HepG2 (cell line): ENCODE measurements around the gene TMED6. TPM values are rescaled to one million over a fixed set of nuclear protein-coding genes. Genes with fewer than 3 reads are reported as not detected.

Experiments used
- ATAC-seq: fragments of 200-7000 bp; cut with Tn5 transposase; 3 replicates; pipeline ENCODE4 v1.9.1; 2020; ENCODE audit warnings: mild to moderate bottlenecking, moderate library complexity
- BruUV-seq: library from RNA; stranded (reverse); fragments of 400-500 nt; replicated peaks from 2 replicates; lab custom pipeline; 2021; lab: Mats Ljungman, UMichigan
- CTCF ChIA-PET: fragments of 300-600 bp; formaldehyde crosslinking; extraction: SDS; loops from one replicate; lab custom pipeline; 2021; ENCODE audit warnings: low total read pairs, inconsistent platforms, low intra/inter-chr PET ratio; lab: Yijun Ruan, JAX
- POLR2A ChIA-PET: fragments of 350-600 bp; sonication (Branson Sonifier 250); formaldehyde crosslinking; loops from one replicate; lab custom pipeline; 2020; ENCODE audit warnings: antibody characterized with exemption, inconsistent platforms; lab: Yijun Ruan, JAX
- DNase-seq: peaks from one replicate; pipeline ENCODE4 v3.0.0-alpha.2; 2015; ENCODE audit warnings: low spot score
- FAIRE-seq: peaks from 3 replicates; lab custom pipeline; 2011; peaks lifted over from hg19 to GRCh38; lab: Jason Lieb, UNC
- H2AFZ ChIP-seq: one replicate; pipeline ENCODE4 v1.6.1; 2011; ENCODE audit warnings: low read length, inconsistent platforms
- H3K27ac ChIP-seq: fragments of 300-600 bp; 3 replicates; pipeline ENCODE4 v1.8.0; 2011; ENCODE audit warnings: mixed run types, mild to moderate bottlenecking, mixed read lengths, low read length, inconsistent platforms; ENCODE audit not compliant: insufficient read depth; ENCODE audit errors: extremely low read length
- H3K27me3 ChIP-seq, 2 experiments: fragments of 200-600 bp in 1 of 2; 2 replicates in 1 of 2; 3 replicates in 1 of 2; pipeline versions ENCODE4 v1.6.0 to v1.8.0; 2011; ENCODE audit warnings: low read length in 2 of 2, mild to moderate bottlenecking in 2 of 2, moderate library complexity in 2 of 2, inconsistent platforms in 1 of 2; ENCODE audit not compliant: insufficient read depth in 2 of 2, control insufficient read depth in 1 of 2
- H3K36me3 ChIP-seq, 2 experiments: fragments of 200-600 bp in 1 of 2; replicated peaks in 1 of 2; 2 replicates in 1 of 2; 3 replicates in 1 of 2; pipeline versions ENCODE4 v1.5.1 to v1.8.0; 2011; ENCODE audit warnings: low read length in 2 of 2, inconsistent platforms in 1 of 2; ENCODE audit not compliant: insufficient read depth in 2 of 2, control insufficient read depth in 1 of 2
- H3K4me1 ChIP-seq: 2 replicates; pipeline ENCODE4 v1.5.1; 2012; ENCODE audit warnings: low read length, inconsistent platforms; ENCODE audit not compliant: insufficient read depth
- H3K4me2 ChIP-seq: 2 replicates; pipeline ENCODE4 v1.6.0; 2011; ENCODE audit warnings: low read depth, low read length, inconsistent platforms
- H3K4me3 ChIP-seq, 3 experiments: fragments of 200-600 bp in 1 of 3; sonication (generic), shearing (Covaris generic) in 1 of 3; replicated peaks in 1 of 3; 2 replicates each; pipeline ENCODE4 v1.5.1; 2011 to 2016; ENCODE audit warnings: low read length in 3 of 3, inconsistent platforms in 2 of 3, low read depth in 2 of 3, mild to moderate bottlenecking in 2 of 3, control low read depth in 1 of 3, mixed read lengths in 1 of 3; ENCODE audit not compliant: insufficient read depth in 1 of 3
- H3K79me2 ChIP-seq: one replicate; pipeline ENCODE4 v1.6.1; 2011; ENCODE audit warnings: low read length, inconsistent platforms; ENCODE audit not compliant: insufficient read depth
- H3K9ac ChIP-seq: 2 replicates; pipeline ENCODE4 v1.6.0; 2011; ENCODE audit warnings: mild to moderate bottlenecking, low read depth, low read length, inconsistent platforms; ENCODE audit not compliant: insufficient read depth
- H3K9me3 ChIP-seq: 2 replicates; pipeline ENCODE4 v1.5.1; 2012; ENCODE audit warnings: mild to moderate bottlenecking, low read length
- H4K20me1 ChIP-seq: 2 replicates; pipeline ENCODE4 v1.6.0; 2011; ENCODE audit warnings: inconsistent platforms, mild to moderate bottlenecking, low read length, moderate library complexity; ENCODE audit not compliant: insufficient read depth
- GTF2F1 ChIP-seq: fragments of 150-350 bp; IDR thresholded peaks from 2 replicates; pipeline ENCODE4 v1.6.1; 2014; ENCODE audit warnings: low read length
- IRX3 ChIP-seq: sonication (generic); formaldehyde crosslinking; IDR thresholded peaks from 2 replicates; pipeline ENCODE4 v1.8.1; 2023; ENCODE audit warnings: mild to moderate bottlenecking, low read depth, missing genetic modification reagents, borderline replicate concordance
- MED1 ChIP-seq: sonication (generic); formaldehyde crosslinking; IDR thresholded peaks from 2 replicates; pipeline ENCODE4 v1.4.0; 2020; ENCODE audit warnings: missing genetic modification reagents
- PREB ChIP-seq: sonication (generic); formaldehyde crosslinking; IDR thresholded peaks from 2 replicates; pipeline ENCODE4 v1.4.0; 2020; ENCODE audit warnings: missing genetic modification reagents
- RFX1 ChIP-seq: fragments of 450-650 bp; IDR thresholded peaks from 2 replicates; pipeline ENCODE4 v1.6.1; 2017
- RNF2 ChIP-seq: fragments of 450-650 bp; conservative IDR thresholded peaks from 2 replicates; pipeline ENCODE4 v1.6.1; 2016; ENCODE audit warnings: low read depth
- SIN3A ChIP-seq: IDR thresholded peaks from 2 replicates; pipeline ENCODE4 v1.6.1; 2011; ENCODE audit warnings: low read depth, mild to moderate bottlenecking, control low read depth, low read length, borderline replicate concordance
- U2AF2 ChIP-seq: fragments of 200-400 bp; formaldehyde crosslinking; IDR thresholded peaks from 2 replicates; pipeline ENCODE4 v1.6.1; 2017; ENCODE audit warnings: low read depth, mild to moderate bottlenecking, low read length
- ZNF407 ChIP-seq: sonication (generic); formaldehyde crosslinking; IDR thresholded peaks from one replicate; pipeline ENCODE4 v1.5.1; 2020; ENCODE audit warnings: mild to moderate bottlenecking, missing genetic modification reagents; ENCODE audit errors: not compliant biosample characterization
- ZNF878 ChIP-seq: sonication (generic); formaldehyde crosslinking; IDR thresholded peaks from 2 replicates; pipeline ENCODE4 v1.8.1; 2023; ENCODE audit warnings: mild to moderate bottlenecking, missing genetic modification reagents, moderate library complexity
- WGBS: methylation state at CpG from one replicate; pipeline ENCODE4 v1.1.6; 2017; ENCODE audit warnings: low lambda C conversion rate; 5-methylcytosine and 5-hydroxymethylcytosine counted together
- in situ Hi-C: cut with HindIII; loops from 2 replicates; pipeline ENCODE4 v1.10.0; 2017; ENCODE audit warnings: low pct_unique_long_range_greater_than_20kb; ENCODE audit not compliant: extremely low pct_ligation_motif_present
- intact Hi-C: fragments of 100-400 bp; cut with micrococcal nuclease; formaldehyde crosslinking; loops from one replicate; pipeline ENCODE4 v1.10.0; 2022; ENCODE audit not compliant: unreplicated experiment
- polyA plus RNA-seq, 8 experiments: library from polyadenylated mRNA; depleted of rRNA in 3 of 8; stranded (reverse) in 7 of 8; unstranded in 1 of 8; fragments of >200 nt; fragmentation: Illumina TruSeq in 4 of 8; extraction: Trizol in 4 of 8; gene quantifications; 2 replicates each; pipeline versions ENCODE4 v1.2.1 to v1.2.3, GENCODE V29; 2011 to 2016; ENCODE audit warnings: low read depth in 4 of 8, missing spikeins in 1 of 8, mixed read lengths in 1 of 8; ENCODE audit not compliant: insufficient read depth in 1 of 8
- total RNA-seq, 5 experiments: library from RNA; depleted of rRNA; stranded (reverse); fragments of >200 nt; fragmentation: Illumina TruSeq; extraction: Trizol; gene quantifications; 2 replicates each; pipeline ENCODE4 v1.2.3, GENCODE V29; 2016; ENCODE audit warnings: low read depth in 1 of 5

The TMED6 gene
- total and polyA plus RNA-seq, 2 of the 13 experiments (the other 11 are each of a cell fraction or from before 2014, with no cell fraction given): 9.8 to 14.4 TPM

- TF ChIP-seq ZNF407: no peak
Measured at GRCh38 chr16:69313469-69313868, 38.1 kb downstream of the TMED6 start (continued).

- Histone ChIP-seq H2AFZ (no peak overlapping the region), H3K4me1 (peaks cover 34% of the 10 kb centered on the region), H3K4me3 (peak overlapping the region; percentile 74 to 96 (median 81)), H3K9ac (peak overlapping the region; percentile 84), H3K4me2 (peak overlapping the region; percentile 94), H3K27ac (peak overlapping the region; percentile 66), H3K27me3 (no peaks in the 10 kb centered on the region), H4K20me1 (0 out of 2 replicates have a peak, but pooled peaks cover 4% of the 10 kb centered on the region), H3K9me3 (no peaks in the 10 kb centered on the region), H3K79me2 (peaks cover 24% of the 10 kb centered on the region), H3K36me3 (peaks cover 18 to 21% of the 10 kb centered on the region in 2 experiments; a peak in 4 of 5 replicates)
- 1% methylated on average over 38 of the region's 59 CpGs for WGBS
- ATAC-seq (peak; percentile 75), FAIRE-seq (peak; percentile 91), DNase-seq (peak; percentile 65)
- in situ Hi-C loops: no loop called here
- ChIA-PET CTCF (interaction anchor here (1.5 kb wide), 1 partner anchor 28 kb away, joined by 10 read pairs; the partner anchor contains the start of genes COG8 and NIP7), POLR2A (interaction anchor here (0.8 to 3.0 kb wide), 8 partner anchors 12 to 253 kb away, joined by 3 to 16 read pairs (median 4); partner anchors contain the start of genes COG8, PDF, SNTB2 and TMED6)
- intact Hi-C loops: loop anchor here (2.0 kb wide), 1 partner anchor 15 kb away; no protein-coding TSS in a partner anchor
- TSS peak; percentile 52 for BruUV-seq
- TF ChIP-seq IRX3 (no peak), SIN3A (peak; percentile 82; the same call in 1 of the 2 replicates), MED1 (peak; percentile 44; the same call in 1 of the 2 replicates), U2AF2 (no peak), ZNF878 (peak; percentile 17; the same call in 1 of the 2 replicates), PREB (CRISPR knock-in tag) (no peak), RFX1 (no peak), GTF2F1 (no peak), RNF2 (0 out of 2 replicates have a peak, but pooled peaks have one; percentile 15)
Measured at GRCh38 chr16:69311533-69312387, 39.8 kb downstream of the TMED6 start.
